Heart left ventricle (tissue), 13 donors: ENCODE results near the gene HLA-F.

Experiments
- POLR2A ChIP-seq, 2 donors: fragments of 450-650 bp; IDR thresholded peaks; one replicate each; pipeline ENCODE4 v1.6.1; 2017; ENCODE audit warnings: antibody characterized with exemption in 2 of 2, mild to moderate bottlenecking in 2 of 2, moderate library complexity in 2 of 2
- TF ChIP-seq, protein P1 (sequence below), 12 donors: fragments of 200-600 bp; sonication (generic) in 4 of 12; IDR thresholded peaks; one replicate each; pipeline versions ENCODE4 v1.5.0 to v1.8.0; 2018 to 2022; ENCODE audit warnings: antibody characterized with exemption in 12 of 12, mild to moderate bottlenecking in 5 of 12
- donor health status: ischemic (EF 13 %, LVEDD 7.1; RV severe dilation, severe dysfunction).
- donor health status: DM: no; HTN: yes; CAD: no.
- donor health status: DM: no; HTN: no; CAD: no.
- donor health status: ischemic (EF 25% LVEDD 6.9; RV normal size, moderate dysfunction).
- donor health status: ischemic (EF 25% LVEDD 5.7; RV mildly dilated, moderate dysfunction).
- donor health status: ischemic (EF 35%, LVEDD 5.7; RV mildly dilated, moderate dysfunction).
- donor health status: nonischemic (EF 11% LVEDD 7.7; RV severe dilation, severe dysfunction).
- donor health status: DM: yes; HTN: yes; CAD: no.
- donor health status: PGD.
- donor health status: ischemic (EF 29% LVEDD 5.4; RV normal size, mild dysfunction).
- donor health status: nonischemic (EF 23%, LVEDD 6.1; RV moderate dilation, normal function).

DNA sequence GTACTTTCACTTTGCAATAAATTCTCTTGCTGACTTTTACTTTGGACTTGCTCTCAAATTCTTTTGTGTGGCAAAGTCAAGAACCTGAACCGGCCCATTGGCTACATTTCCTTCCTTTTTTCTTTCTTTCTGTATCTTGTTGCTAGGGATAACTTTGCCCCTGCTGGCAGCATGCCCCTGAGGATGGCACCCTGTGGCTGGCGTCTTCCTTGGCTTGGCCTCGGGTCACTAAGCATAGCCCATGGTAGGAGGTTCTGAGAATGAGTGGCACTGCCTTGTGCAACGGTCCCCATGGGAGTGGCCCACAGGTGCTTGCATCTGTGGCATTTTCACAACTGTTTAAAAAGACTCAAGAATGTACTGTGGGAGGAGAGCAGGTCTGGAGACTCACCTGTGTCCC lies 14.0 kb upstream of the HLA-F start:
- TF ChIP-seq, protein P1, sequence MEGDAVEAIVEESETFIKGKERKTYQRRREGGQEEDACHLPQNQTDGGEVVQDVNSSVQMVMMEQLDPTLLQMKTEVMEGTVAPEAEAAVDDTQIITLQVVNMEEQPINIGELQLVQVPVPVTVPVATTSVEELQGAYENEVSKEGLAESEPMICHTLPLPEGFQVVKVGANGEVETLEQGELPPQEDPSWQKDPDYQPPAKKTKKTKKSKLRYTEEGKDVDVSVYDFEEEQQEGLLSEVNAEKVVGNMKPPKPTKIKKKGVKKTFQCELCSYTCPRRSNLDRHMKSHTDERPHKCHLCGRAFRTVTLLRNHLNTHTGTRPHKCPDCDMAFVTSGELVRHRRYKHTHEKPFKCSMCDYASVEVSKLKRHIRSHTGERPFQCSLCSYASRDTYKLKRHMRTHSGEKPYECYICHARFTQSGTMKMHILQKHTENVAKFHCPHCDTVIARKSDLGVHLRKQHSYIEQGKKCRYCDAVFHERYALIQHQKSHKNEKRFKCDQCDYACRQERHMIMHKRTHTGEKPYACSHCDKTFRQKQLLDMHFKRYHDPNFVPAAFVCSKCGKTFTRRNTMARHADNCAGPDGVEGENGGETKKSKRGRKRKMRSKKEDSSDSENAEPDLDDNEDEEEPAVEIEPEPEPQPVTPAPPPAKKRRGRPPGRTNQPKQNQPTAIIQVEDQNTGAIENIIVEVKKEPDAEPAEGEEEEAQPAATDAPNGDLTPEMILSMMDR (IDR thresholded peaks at IDR 0.05), result no peak
- no peak for TF ChIP-seq POLR2A (IDR thresholded peaks at IDR 0.05)
